DMS53 treated with DMSO at 0.1 percent for 48 hours (cell line): ENCODE measurements around the gene FOXP2.

Experiments
- DNase-seq: peaks from one replicate; lab custom pipeline; 2025; ENCODE audit not compliant: unreplicated experiment; lab: John Stamatoyannopoulos, UW

FOXP2 gene

DNA sequence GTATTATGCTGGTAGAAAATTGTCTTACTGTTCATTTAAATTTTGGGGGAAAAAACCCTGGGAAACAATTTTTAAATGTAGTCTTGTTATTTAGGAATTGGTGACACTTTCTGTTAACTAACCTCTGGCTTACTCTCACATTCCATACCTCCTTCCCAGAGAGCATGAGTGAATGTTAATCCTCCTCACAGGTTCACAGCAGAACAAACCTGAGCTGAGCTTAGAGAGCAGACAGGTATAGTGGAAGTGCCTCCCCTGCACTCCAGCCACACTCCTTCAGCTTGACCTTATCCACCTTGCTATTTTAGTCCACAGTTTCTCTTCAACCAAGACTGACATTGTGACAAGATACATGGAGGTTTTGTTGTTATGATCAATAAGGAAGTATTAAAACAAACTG is 235.9 kb downstream of the FOXP2 start:
- DNase-seq: peak; percentile 28

GRCh38 chr7:114652041-114652440 is 237.4 kb downstream of the FOXP2 start:
- peak; percentile 96 for DNase-seq

DNA sequence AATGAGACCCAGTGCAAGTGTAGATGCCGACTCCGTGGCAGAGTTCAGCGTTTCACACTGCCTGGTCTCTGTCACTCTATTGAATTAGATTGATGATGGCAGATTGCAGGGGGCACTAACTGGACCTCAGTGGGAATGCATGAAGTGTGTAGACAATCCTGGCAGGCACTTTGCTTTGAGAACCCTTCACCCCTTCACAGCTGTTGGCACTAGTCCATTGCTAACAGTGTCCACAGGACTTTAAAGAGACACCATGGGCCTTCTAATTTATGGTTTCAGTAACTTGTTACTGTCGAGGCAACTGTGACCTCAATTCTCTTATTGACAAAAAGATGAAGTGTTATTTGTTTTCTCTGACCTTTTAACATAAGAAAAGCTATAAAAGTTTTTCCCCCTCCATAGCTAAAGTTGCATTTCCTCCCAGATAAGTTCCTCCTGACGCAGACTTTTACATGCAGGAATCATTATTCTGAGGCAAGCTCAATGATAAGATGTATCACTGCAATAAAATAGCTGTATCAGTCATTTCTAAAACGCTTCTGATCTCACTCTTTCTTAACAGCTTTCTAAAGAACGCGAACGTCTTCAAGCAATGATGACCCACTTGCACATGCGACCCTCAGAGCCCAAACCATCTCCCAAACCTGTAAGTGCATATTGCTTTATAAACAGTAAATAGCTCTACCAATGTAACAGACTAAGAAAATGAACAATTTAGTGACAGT is 238.9 kb downstream of the FOXP2 start:
- DNase-seq: peak; percentile 69

GRCh38 chr7:114656466-114656865 is 241.9 kb downstream of the FOXP2 start:
- DNase-seq: no peak

- no peak for DNase-seq
These were observed 242.7 kb downstream of the FOXP2 start for GRCh38 chr7:114657279-114657678.

GRCh38 chr7:114658216-114658615 is 243.6 kb downstream of the FOXP2 start:
- no peak for DNase-seq

GRCh38 chr7:114659409-114660125 is 245.0 kb downstream of the FOXP2 start:
- no peak for DNase-seq

GRCh38 chr7:114660126-114660486 is 245.5 kb downstream of the FOXP2 start:
- DNase-seq: peak; percentile 71

DNA sequence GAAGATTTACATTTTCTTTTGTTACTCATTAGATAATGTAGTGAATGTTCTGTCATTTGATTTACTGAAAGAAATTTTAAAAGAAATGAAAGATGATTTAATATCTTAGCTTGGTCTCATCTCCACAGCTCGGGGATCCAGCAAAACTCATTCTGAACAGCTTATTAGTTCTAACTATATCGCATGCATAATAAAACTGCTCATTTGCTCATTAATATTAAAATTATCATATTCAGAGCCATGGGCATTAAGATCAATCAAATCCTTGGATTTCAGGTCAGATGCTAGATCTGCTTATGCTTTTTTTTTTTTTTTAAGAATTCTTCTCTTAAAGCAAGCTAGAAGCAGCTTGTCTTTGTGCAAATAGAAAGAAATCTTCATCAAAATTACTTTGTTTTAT is 246.1 kb downstream of the FOXP2 start:
- DNase-seq: no peak

DNA sequence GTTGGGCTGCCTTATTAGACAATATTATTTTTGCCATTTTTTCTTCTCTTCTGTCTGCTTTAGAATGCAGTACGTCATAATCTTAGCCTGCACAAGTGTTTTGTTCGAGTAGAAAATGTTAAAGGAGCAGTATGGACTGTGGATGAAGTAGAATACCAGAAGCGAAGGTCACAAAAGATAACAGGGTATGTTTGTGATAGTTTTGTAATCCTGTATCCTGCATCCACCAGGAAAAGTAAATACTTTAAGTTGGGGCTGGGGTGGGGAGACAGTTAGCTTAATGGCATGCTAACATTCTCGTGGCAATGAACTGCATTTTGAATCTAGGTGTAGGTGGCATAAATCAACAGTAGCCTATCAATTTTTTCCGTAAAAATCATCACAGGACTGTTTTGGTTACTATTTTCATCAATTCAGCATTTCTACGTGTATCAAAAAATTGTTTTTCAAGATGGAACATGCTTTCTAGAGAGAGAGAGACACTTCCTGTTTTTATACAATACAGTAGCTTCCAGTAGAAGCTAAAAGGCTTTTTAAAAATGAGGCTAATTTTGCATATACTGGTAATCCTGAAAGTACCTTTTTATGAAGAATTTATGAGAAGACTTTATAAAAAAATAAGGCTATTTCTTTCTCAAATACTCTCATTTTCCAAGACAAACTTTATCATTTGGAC is 247.5 kb downstream of the FOXP2 start:
- DNase-seq: no peak

DNA sequence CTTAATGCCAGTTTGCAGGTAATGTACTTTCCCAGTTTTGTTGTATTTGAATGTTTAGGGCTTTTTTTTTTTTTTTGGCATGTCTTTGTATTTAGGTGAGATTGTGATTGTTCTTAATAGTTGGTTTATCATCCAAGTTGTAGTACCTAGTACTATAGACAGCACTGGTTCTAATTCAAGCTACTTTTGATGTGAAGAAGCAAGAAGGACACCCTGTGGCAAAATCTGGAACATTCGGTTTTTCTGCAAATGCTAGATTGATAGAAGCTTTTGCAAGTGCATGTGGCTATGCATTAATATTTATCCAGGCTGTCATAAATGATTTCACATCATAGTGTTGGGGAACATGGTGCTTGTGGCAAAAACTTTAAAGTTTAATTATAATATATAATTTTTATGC is 248.9 kb downstream of the FOXP2 start:
- DNase-seq: peak; percentile 54

GRCh38 chr7:114670676-114671075 is 256.1 kb downstream of the FOXP2 start:
- DNase-seq: no peak

GRCh38 chr7:114671563-114672123 is 257.0 kb downstream of the FOXP2 start:
- DNase-seq: no peak

DNA sequence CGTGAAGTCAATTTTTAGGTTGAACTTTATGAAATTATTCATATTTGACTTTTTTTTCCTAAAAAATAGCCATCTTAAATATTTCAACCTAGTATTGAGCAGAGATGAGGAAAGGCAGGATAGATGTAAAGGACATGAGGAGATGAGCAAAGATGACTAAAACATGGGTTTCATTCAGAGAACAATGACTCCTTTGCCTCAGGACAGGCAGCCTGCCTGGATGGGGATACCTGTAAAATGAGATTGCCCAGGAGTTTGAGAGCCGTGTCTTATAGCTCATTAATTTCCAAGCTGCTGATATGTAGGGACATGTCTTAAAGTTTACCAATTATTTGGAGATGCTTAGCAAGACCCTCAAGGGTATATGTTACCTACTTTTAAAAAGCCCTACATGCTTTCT is 263.5 kb downstream of the FOXP2 start:
- no peak for DNase-seq

DNA sequence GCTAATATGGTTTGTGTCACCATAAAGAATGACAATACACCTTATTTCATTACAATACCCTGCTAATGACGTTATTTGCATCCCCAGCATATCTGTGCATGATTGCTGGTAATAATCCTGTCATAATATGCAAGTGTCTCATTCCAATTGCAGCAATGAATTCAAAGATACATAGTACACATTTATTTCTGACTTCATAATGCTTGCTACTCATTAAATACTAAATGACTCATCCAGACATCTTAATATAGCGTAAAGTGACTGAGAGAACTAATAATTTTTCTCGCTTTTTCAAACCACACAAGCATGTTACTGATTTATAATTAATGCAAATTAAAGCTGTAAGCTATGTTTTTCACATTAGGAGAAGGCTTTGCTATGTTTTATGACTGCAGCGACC is 272.6 kb downstream of the FOXP2 start:
- DNase-seq: no peak

- DNase-seq: no peak
These were observed 273.9 kb downstream of the FOXP2 start for GRCh38 chr7:114688443-114689055.

- DNase-seq: no peak
These were observed 274.8 kb downstream of the FOXP2 start for GRCh38 chr7:114689406-114689805.

DNA sequence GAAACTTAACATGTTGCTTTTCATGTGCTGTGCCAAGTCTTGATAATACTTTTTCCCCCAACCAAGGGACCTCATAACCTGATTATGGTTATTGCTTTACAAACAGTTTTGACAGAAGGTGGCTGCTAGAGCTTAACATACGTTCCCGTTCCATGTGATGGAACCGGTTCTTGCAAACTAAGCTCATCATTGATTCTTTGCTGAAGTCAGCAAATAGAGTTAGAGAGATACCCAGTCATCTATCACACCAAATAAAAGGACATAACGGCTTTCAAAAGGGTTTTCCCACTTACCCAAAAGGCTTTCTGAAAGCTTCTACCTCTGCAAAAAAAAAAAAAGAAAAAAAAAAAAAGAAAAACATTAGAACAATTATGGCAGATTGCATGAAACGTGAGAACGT is 277.0 kb downstream of the FOXP2 start:
- no peak for DNase-seq

DNA sequence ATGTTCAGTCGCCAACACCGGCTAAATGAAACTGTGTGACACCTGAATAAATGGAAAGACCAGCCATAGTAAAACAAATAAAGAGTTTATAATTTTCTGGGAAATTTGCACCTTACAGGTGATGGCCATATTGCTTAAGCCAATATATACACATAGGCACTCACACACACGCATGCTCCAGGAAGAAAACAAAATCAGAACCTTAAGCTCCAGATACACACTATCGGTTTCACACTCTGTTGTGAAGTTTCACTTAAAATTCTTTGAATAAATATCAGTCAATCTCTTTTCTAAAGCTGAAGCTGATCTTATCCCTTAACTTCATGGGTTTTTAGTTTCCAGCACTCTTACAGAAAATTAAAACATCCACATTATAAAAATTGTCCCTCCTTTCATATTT is 280.6 kb downstream of the FOXP2 start:
- no peak for DNase-seq

GRCh38 chr7:114700247-114700928 is 285.8 kb downstream of the FOXP2 start:
- DNase-seq: no peak

- DNase-seq: no peak
These were observed 289.1 kb downstream of the FOXP2 start for GRCh38 chr7:114703677-114704076.
